HG03457 (cell line): ENCODE results near the gene LDB2.

Experiments
- ATAC-seq: cut with Tn5 transposase; IDR thresholded peaks from one replicate; pipeline ENCODE4 v1.9.1; 2021; ENCODE audit warnings: moderate number of reproducible peaks; ENCODE audit not compliant: unreplicated experiment

The LDB2 gene

GRCh38 chr4:16760617-16761363 is 137.7 kb downstream of the LDB2 start:
- no peak for ATAC-seq

GRCh38 chr4:16759931-16760582 is 138.4 kb downstream of the LDB2 start:
- no peak for ATAC-seq

GRCh38 chr4:16758816-16759215 is 139.6 kb downstream of the LDB2 start:
- no peak for ATAC-seq

GRCh38 chr4:16758255-16758654 is 140.2 kb downstream of the LDB2 start:
- ATAC-seq: no peak

GRCh38 chr4:16757080-16757521 is 141.3 kb downstream of the LDB2 start:
- ATAC-seq: no peak

- no peak for ATAC-seq
Observed at GRCh38 chr4:16754104-16754503, 144.3 kb downstream of the LDB2 start.

- ATAC-seq: no peak
Observed at GRCh38 chr4:16752150-16752549, 146.3 kb downstream of the LDB2 start.

- ATAC-seq: no peak
Observed at GRCh38 chr4:16750882-16751642, 147.4 kb downstream of the LDB2 start.

GRCh38 chr4:16750216-16750615 is 148.2 kb downstream of the LDB2 start:
- ATAC-seq: no peak

- ATAC-seq: no peak
Observed at GRCh38 chr4:16745887-16746286, 152.6 kb downstream of the LDB2 start.

- ATAC-seq: no peak
Observed at GRCh38 chr4:16745009-16745635, 153.3 kb downstream of the LDB2 start.

GRCh38 chr4:16741287-16741686 is 157.2 kb downstream of the LDB2 start:
- ATAC-seq: no peak

GRCh38 chr4:16739997-16740624 is 158.3 kb downstream of the LDB2 start:
- no peak for ATAC-seq

- no peak for ATAC-seq
Observed at GRCh38 chr4:16738558-16738957, 159.9 kb downstream of the LDB2 start.

GRCh38 chr4:16733509-16733908 is 164.9 kb downstream of the LDB2 start:
- ATAC-seq: no peak

- no peak for ATAC-seq
Observed at GRCh38 chr4:16732741-16733140, 165.7 kb downstream of the LDB2 start.

- ATAC-seq: no peak
Observed at GRCh38 chr4:16731776-16732380, 166.6 kb downstream of the LDB2 start.

- ATAC-seq: no peak
Observed at GRCh38 chr4:16730522-16731205, 167.8 kb downstream of the LDB2 start.

- ATAC-seq: no peak
Observed at GRCh38 chr4:16729336-16729735, 169.1 kb downstream of the LDB2 start.

GRCh38 chr4:16728849-16729248 is 169.6 kb downstream of the LDB2 start:
- ATAC-seq: no peak
